ENCODE measurements around the gene ABAT.
"Not testable (repeated sequence)": the region's sequence is repeated elsewhere in the genome, so short reads cannot be mapped to it uniquely, and the experiment has no call there.

ABAT gene

DNA sequence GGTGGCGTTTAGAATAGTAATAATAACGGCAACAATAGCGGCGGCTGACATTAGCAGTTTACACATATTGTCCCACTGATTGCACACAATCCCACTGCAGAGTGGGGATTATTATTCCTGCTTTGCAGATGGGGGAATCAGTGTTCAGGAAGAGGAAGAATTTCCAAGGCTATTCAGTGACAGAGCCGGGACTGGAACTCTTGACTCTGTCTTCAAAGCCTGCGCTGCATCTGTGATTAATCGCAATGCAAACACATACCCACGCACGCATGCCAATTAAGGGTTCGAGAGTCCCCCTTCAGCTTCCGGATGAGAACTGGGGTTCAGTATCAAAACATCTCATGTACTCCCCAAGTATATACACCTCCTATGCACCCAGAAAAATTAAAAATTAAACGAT lies 93.9 kb downstream of the ABAT start:
- Histone ChIP-seq H3K4me3 (ENCODE audit: low read length) (no peak overlapping the region), H3K36me3 (ENCODE audit: control insufficient read depth, insufficient read depth, low read length) (peaks cover 4% of the 10 kb centered on the region), H3K9ac (ENCODE audit: low read length) (no peak overlapping the region), H3K27me3 (ENCODE audit: control insufficient read depth, insufficient read depth, low read length) (no peaks in the 10 kb centered on the region), H3K27ac (ENCODE audit: low read depth, low read length) (no peak overlapping the region), H3K4me1 (ENCODE audit: control insufficient read depth, insufficient read depth, low read length) (no peaks in the 10 kb centered on the region)

DNA sequence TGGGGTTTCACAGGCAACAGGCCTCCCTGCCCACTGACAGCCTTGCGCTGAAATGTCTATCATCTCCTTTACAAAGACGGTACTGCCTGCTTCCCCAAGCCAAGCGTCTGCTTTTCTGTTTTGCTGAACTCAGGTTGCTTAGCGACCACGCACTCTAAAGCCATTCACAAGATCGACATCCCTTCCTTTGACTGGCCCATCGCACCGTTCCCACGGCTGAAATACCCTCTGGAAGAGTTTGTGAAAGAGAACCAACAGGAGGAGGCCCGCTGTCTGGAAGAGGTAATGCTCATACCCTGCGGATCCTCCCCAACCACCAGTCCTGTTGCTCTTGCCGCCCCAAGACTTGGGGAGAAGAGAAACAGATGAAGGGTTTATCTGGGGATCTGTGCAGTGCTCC lies 94.3 kb downstream of the ABAT start:
- no peak overlapping the region for H3K27ac ChIP-seq (ENCODE audit: low read depth, low read length)
- H3K9ac ChIP-seq (ENCODE audit: low read length), result no peak overlapping the region
- no peaks in the 10 kb centered on the region for H3K4me1 ChIP-seq (ENCODE audit: control insufficient read depth, insufficient read depth, low read length)
- H3K27me3 ChIP-seq (ENCODE audit: control insufficient read depth, insufficient read depth, low read length), result no peaks in the 10 kb centered on the region
- peaks cover 4% of the 10 kb centered on the region for H3K36me3 ChIP-seq (ENCODE audit: control insufficient read depth, insufficient read depth, low read length)
- no peak overlapping the region for H3K4me3 ChIP-seq (ENCODE audit: low read length)

DNA sequence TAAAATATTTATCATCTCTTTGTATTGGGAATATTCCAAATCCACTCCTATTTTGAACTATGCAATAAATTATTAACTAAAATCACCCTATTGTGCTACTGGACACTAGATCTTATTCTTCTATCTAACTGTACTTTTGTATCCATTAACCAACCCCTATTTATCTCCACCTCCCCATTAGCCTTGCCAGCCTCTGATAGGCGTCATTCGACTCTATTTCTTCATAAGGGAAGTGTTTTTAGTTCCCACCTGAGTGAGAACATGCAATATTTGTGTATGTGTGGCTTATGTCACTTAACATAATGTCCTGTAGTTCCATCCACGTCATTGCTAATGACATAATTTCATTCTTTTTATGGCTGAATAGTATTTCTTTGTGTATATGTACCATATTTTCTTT lies 99.1 kb downstream of the ABAT start:
- no peak overlapping the region for H3K4me3 ChIP-seq (ENCODE audit: low read length)
- no peak overlapping the region for H3K9ac ChIP-seq (ENCODE audit: low read length)
- H3K27ac ChIP-seq (ENCODE audit: low read depth, low read length), result no peak overlapping the region
- peaks cover 3% of the 10 kb centered on the region for H3K36me3 ChIP-seq (ENCODE audit: control insufficient read depth, insufficient read depth, low read length)
- no peaks in the 10 kb centered on the region for H3K4me1 ChIP-seq (ENCODE audit: control insufficient read depth, insufficient read depth, low read length)
- H3K27me3 ChIP-seq (ENCODE audit: control insufficient read depth, insufficient read depth, low read length), result no peaks in the 10 kb centered on the region

DNA sequence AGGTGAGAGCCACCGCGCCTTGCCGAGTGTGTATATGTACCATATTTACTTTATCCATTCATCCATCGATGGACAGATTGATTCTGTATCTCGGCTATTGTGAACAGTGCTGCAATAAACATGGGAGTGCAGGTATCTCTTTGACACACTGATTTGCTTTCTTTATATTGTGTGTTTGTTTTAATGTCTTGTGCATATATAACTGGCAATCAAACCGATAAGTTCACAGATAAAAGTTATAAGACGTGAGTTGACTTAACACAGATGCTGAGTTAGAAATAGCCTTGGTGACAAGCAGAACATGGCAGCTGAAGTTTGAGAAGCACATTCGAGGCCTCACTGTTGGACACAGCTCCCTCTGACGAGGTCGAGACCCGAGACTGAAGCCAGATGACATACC lies 99.8 kb downstream of the ABAT start:
- H3K27me3 ChIP-seq (ENCODE audit: control insufficient read depth, insufficient read depth, low read length), result no peaks in the 10 kb centered on the region
- no peak overlapping the region for H3K27ac ChIP-seq (ENCODE audit: low read depth, low read length)
- H3K36me3 ChIP-seq (ENCODE audit: control insufficient read depth, insufficient read depth, low read length), result peaks cover 3% of the 10 kb centered on the region
- no peaks in the 10 kb centered on the region for H3K4me1 ChIP-seq (ENCODE audit: control insufficient read depth, insufficient read depth, low read length)
- H3K4me3 ChIP-seq (ENCODE audit: low read length), result no peak overlapping the region
- H3K9ac ChIP-seq (ENCODE audit: low read length), result no peak overlapping the region

DNA sequence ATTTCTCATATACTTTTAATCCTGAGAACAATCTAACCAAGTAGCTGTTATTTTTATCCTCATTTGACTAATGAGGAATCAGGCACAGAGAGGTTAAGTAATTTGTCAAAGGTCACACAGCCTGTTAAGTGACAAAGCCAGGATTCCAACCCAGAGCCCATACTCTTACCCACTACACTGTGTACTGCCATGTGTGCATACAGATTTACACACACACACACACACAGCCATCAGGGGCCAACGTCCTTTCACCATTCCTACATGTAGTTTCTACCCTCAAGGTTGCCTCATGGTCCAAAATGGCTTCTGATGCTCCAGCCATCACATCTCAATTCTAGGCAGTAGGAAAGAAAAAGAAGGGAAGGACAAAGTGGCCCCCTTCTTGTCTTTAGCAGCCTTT lies 100.9 kb downstream of the ABAT start:
- Histone ChIP-seq H3K27me3 (ENCODE audit: control insufficient read depth, insufficient read depth, low read length) (no peaks in the 10 kb centered on the region), H3K9ac (ENCODE audit: low read length) (no peak overlapping the region), H3K36me3 (ENCODE audit: control insufficient read depth, insufficient read depth, low read length) (peaks cover 3% of the 10 kb centered on the region), H3K27ac (ENCODE audit: low read depth, low read length) (no peak overlapping the region), H3K4me3 (ENCODE audit: low read length) (no peak overlapping the region), H3K4me1 (ENCODE audit: control insufficient read depth, insufficient read depth, low read length) (no peaks in the 10 kb centered on the region)

DNA sequence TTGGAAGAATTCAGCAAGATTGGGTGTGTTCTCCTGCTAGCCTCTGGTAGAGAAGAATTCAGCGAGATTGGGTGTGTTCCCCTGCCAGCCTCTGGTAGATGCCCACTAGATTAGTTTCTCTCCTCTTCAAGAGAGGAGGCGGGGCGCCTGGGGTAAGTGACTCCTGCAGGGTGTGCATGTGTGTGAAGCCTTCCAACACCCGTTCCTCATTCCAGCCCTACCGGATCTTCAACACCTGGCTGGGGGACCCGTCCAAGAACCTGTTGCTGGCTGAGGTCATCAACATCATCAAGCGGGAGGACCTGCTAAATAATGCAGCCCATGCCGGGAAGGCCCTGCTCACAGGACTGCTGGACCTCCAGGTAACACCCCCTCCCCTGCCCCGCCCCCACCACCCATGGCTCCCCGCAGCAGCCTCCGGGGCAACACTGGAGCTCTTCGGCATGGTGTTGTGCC lies 101.7 kb downstream of the ABAT start:
- no peak overlapping the region for H3K9ac ChIP-seq (ENCODE audit: low read length)
- H3K4me3 ChIP-seq (ENCODE audit: low read length), result no peak overlapping the region
- no peaks in the 10 kb centered on the region for H3K27me3 ChIP-seq (ENCODE audit: control insufficient read depth, insufficient read depth, low read length)
- H3K4me1 ChIP-seq (ENCODE audit: control insufficient read depth, insufficient read depth, low read length), result no peaks in the 10 kb centered on the region
- peaks cover 6% of the 10 kb centered on the region for H3K36me3 ChIP-seq (ENCODE audit: control insufficient read depth, insufficient read depth, low read length)
- H3K27ac ChIP-seq (ENCODE audit: low read depth, low read length), result no peak overlapping the region

DNA sequence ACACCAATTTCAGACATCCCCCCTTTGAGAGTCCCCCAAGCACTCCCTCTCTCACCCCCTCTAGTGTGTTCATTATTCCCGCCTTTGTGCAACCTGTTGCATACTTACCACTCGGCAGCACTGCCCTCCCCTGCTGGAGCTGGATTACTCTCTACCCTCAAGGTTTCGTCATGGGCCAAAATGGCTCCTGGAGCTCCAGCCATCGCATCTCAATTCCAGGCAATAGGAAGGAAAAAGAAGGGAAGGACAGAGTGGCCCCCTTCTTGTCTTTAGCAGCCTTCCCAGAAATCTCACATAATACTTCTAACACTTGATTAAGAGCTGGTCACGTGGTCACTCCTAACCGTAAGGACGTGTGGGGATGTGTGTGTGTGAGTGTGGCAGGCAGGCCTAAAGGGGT lies 102.8 kb downstream of the ABAT start:
- Histone ChIP-seq H3K4me3 (ENCODE audit: low read length) (no peak overlapping the region), H3K9ac (ENCODE audit: low read length) (no peak overlapping the region)

DNA sequence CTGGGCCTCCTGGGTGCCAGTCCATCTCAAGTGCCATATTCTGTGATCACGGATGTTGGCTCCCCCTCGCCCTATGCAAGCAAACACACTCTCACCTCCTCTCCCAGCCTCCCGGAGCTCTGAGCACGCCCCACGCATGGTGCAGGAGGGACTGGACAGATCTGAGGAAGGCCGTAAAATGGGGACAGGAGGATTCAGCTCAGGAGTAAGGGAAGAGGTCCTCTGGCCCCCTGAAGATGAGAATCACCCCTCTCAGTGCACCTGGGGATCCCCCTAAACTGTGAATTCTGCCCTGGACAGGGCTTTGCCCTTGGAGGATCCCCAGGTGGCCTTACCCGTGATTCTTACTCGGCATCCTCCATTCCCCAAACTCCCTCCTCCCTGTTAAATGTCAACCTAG lies 107.4 kb downstream of the ABAT start:
- Histone ChIP-seq H3K27ac (ENCODE audit: low read depth, low read length) (no peak overlapping the region), H3K4me1 (ENCODE audit: control insufficient read depth, insufficient read depth, low read length) (no peaks in the 10 kb centered on the region), H3K27me3 (ENCODE audit: control insufficient read depth, insufficient read depth, low read length) (no peaks in the 10 kb centered on the region), H3K36me3 (ENCODE audit: control insufficient read depth, insufficient read depth, low read length) (peaks cover 3% of the 10 kb centered on the region), H3K9ac (ENCODE audit: low read length) (no peak overlapping the region), H3K4me3 (ENCODE audit: low read length) (no peak overlapping the region)

More for the DNA sequence above, 102.8 kb downstream of the ABAT start:
- H3K4me1 ChIP-seq (ENCODE audit: control insufficient read depth, insufficient read depth, low read length), result no peaks in the 10 kb centered on the region
- H3K27me3 ChIP-seq (ENCODE audit: control insufficient read depth, insufficient read depth, low read length), result no peaks in the 10 kb centered on the region
- H3K36me3 ChIP-seq (ENCODE audit: control insufficient read depth, insufficient read depth, low read length), result peaks cover 6% of the 10 kb centered on the region
- no peak overlapping the region for H3K27ac ChIP-seq (ENCODE audit: low read depth, low read length)

DNA sequence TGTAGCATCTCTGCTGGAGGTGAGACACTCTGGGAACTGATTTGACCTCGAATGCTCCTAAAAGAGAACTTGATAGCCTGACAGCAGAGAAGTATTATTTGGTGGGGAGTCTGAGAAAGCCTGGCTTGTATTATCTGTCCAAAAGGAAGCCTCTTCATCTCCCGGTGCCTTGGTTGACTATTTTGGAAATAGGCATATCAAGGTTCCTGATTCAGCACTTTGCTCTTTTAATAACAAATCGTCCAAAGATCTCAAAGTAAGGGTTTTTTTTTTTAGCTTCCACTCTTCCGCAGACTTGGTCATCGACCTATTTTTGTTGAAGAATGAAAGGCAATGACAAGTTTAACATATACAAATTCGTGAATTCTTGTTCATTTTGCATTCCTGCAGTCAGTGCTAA lies 108.3 kb downstream of the ABAT start:
- Histone ChIP-seq H3K27me3 (ENCODE audit: control insufficient read depth, insufficient read depth, low read length) (no peaks in the 10 kb centered on the region), H3K36me3 (ENCODE audit: control insufficient read depth, insufficient read depth, low read length) (peaks cover 3% of the 10 kb centered on the region), H3K4me3 (ENCODE audit: low read length) (no peak overlapping the region), H3K9ac (ENCODE audit: low read length) (no peak overlapping the region), H3K4me1 (ENCODE audit: control insufficient read depth, insufficient read depth, low read length) (no peaks in the 10 kb centered on the region), H3K27ac (ENCODE audit: low read depth, low read length) (no peak overlapping the region)

DNA sequence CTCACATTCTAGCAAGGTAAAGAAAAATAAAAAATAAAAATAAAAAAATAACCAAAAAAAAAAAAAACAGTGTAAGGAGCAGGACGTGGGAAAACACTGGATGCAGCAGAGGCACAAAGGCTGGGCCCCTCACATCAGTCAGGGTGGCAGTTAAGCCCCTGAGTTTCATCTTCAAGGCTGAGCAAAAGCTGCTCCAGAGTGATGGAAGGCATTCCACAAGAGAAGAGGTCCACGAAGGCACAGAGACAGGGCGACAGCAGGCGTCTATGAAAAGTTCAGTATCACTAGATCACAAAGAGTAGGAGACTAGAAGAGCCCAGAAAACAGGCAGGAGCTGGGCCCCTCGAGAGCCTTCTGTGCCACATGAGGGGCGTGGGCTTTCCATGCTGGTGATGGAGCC lies 111.0 kb downstream of the ABAT start:
- H3K9ac ChIP-seq (ENCODE audit: low read length), result no peak overlapping the region
- no peak overlapping the region for H3K27ac ChIP-seq (ENCODE audit: low read depth, low read length)
- H3K27me3 ChIP-seq (ENCODE audit: control insufficient read depth, insufficient read depth, low read length), result no peaks in the 10 kb centered on the region
- peaks cover 3% of the 10 kb centered on the region for H3K36me3 ChIP-seq (ENCODE audit: control insufficient read depth, insufficient read depth, low read length)
- no peaks in the 10 kb centered on the region for H3K4me1 ChIP-seq (ENCODE audit: control insufficient read depth, insufficient read depth, low read length)
- no peak overlapping the region for H3K4me3 ChIP-seq (ENCODE audit: low read length)

DNA sequence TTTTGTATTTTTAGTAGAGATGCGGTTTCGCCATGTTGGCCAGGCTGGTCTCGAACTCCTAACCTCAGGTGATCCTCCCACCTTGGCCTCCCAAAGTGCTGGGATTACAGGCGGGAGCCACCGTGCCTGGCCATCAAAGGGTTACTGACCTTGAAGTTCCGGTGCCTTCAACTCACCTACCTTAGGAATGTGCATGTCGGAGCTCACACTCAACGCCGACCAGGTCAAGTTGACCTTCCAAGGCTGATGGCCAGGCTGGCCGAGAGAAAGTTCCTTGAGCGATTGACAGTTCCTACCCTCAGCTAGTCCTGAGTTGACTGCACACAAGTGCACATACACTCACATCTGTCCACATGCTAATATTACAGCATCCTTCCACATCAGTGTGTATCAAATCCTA lies 111.9 kb downstream of the ABAT start:
- not testable (repeated sequence) for H3K36me3 ChIP-seq (ENCODE audit: control insufficient read depth, insufficient read depth, low read length); H3K9ac ChIP-seq (ENCODE audit: low read length); H3K27ac ChIP-seq (ENCODE audit: low read depth, low read length); H3K4me1 ChIP-seq (ENCODE audit: control insufficient read depth, insufficient read depth, low read length); H3K4me3 ChIP-seq (ENCODE audit: low read length); H3K27me3 ChIP-seq (ENCODE audit: control insufficient read depth, insufficient read depth, low read length)

DNA sequence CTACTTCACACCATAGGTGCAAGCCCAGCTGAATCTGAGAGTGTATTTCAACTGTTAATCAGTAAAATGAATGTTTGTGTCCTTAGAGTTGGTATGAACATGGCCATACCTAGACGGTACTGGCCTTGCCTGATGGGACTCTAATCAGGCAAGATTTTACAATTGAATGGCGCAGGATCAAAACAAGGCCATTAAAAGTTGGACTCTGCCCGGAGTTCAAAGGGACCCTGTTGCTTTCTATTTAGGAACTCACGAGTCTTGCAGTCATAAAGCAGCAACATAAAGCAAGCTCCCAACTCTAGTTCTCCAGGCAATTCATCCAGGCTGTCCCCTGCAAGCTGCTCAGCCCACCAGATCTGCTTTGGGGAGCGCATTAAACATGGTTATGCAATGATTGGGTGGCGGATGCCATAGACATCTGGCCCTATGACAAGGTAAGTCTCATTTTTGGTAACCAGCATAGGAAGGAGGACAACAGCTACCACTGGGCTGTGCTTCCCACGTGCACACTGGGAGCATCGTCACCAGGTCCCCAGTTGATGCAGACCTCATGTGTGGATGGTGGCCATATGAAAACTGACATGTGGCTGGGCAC lies 114.3 kb downstream of the ABAT start:
- Histone ChIP-seq H3K36me3 (ENCODE audit: control insufficient read depth, insufficient read depth, low read length) (no peaks in the 10 kb centered on the region), H3K27ac (ENCODE audit: low read depth, low read length) (no peak overlapping the region), H3K4me1 (ENCODE audit: control insufficient read depth, insufficient read depth, low read length) (no peaks in the 10 kb centered on the region), H3K9ac (ENCODE audit: low read length) (no peak overlapping the region), H3K4me3 (ENCODE audit: low read length) (no peak overlapping the region), H3K27me3 (ENCODE audit: control insufficient read depth, insufficient read depth, low read length) (no peaks in the 10 kb centered on the region)

DNA sequence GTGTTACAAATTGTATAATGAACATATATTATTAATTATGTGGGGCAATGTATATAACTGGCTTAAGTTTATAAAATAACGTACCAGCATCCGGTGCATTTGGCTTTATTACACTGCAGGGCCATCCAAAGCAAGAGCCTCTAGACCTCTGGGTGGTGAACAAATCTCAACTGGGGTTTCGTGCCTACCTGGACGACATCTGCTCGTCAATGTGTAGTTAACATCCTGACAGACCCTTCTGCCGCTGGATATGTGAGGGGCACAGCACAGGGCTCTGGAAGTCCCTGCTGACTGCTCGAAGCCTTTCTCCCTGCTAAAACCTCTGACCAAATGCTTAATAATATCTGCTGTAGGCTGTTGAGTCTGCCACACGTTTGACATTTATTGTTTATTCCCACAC lies 120.7 kb downstream of the ABAT start:
- Histone ChIP-seq H3K9ac (ENCODE audit: low read length) (no peak overlapping the region), H3K4me1 (ENCODE audit: control insufficient read depth, insufficient read depth, low read length) (peaks cover 12% of the 10 kb centered on the region), H3K4me3 (ENCODE audit: low read length) (no peak overlapping the region), H3K27me3 (ENCODE audit: control insufficient read depth, insufficient read depth, low read length) (no peaks in the 10 kb centered on the region), H3K36me3 (ENCODE audit: control insufficient read depth, insufficient read depth, low read length) (no peaks in the 10 kb centered on the region), H3K27ac (ENCODE audit: low read depth, low read length) (no peak overlapping the region)

Data from rectal smooth muscle tissue (tissue), 1 donor.